GM18498 (cell line): Measurements from ENCODE around the gene FILIP1.

Source experiments
- ATAC-seq: cut with Tn5 transposase; IDR thresholded peaks from one replicate; pipeline ENCODE4 v1.9.1; 2021; ENCODE audit warnings: mild to moderate bottlenecking, moderate library complexity; ENCODE audit not compliant: unreplicated experiment

The FILIP1 gene

DNA sequence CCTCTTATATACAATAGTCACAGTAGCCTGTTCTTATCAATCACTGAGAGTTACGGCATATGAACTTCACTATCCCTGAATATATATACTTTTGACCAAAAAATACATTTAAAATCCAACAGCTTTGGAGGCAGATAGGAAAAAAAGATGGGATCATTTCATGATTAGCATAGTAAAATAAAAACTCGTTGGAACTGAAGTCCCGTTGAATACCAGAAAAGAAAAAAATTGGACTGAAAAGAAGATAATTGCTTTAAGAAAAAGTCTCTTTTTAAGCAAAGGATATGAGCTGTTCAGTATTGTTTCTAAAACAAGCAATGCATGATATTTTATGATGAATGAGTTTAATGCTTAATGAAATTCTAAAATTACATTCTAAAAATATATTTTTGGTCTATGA lies 4.4 kb upstream of the FILIP1 start:
- ATAC-seq, result no peak

DNA sequence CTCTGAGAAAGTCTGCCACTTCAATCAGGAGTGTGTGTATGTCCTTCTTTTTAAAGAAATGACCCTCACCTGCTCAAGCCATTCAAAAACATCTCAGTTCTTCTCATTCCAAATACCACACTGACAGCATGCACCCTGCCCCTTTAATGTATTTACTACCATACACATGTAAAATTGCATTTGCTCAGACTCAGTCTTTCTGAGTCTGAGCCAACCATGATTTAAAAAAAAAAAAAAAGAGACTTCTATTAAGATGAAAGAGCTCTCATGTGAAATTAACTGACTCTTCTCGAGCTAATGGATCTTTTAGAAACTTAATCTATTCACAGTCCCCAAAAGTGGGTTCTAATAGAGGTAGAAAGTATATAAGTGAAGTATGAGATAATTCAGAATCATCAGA lies 1.4 kb upstream of the FILIP1 start:
- no peak for ATAC-seq

DNA sequence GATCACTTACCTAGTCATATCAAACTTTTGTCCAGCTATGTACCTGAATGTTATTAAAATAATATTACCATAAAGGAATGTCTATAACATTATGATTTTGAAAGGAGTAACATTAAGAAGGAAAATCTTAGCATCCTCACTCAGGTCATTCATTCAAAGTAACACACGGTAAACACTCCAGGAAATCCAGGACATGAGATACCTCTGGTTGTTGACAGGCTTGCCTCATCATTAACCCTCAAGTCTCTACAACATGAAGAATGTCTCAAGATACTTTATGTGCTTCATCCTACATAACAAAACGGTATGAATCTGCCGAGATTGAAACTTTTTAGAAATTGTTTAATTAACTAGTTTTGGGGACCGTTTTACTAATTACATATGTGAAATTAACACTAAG lies 690 bp upstream of the FILIP1 start:
- no peak for ATAC-seq

DNA sequence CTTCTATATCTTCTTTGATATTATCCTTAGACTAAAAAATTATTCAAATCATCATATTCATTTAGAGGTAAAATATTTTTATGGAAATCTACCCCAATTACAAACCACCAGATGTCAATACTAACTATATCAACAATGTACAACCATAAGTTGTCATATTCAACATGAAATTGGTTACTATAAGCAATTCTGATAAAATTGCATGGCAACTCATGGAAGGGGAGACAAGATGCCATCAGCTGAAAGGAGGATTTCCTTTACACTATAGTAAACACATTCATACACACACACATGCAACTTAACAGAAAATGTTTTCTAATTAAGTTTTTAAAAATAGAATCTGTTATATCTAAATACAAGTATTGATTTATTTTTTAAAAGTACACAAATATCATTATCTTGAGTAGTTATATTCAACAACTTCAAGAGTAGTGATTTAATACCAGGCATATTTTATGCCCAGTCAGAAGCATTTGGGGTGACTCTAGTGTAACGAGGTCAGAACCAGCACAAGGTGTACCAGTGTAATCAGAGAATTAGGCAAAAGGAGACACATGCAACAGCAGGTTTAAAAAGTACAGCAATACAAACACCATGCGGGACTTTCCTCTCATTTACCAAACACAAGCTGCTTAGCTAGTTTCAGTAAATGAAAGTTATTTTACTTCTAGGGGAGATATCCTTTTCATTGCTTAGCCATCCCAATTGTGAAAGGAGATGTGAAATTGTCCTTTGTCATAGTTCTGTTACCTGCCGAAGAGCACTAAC lies 1.0 kb downstream of the FILIP1 start:
- peak; percentile 29 for ATAC-seq

DNA sequence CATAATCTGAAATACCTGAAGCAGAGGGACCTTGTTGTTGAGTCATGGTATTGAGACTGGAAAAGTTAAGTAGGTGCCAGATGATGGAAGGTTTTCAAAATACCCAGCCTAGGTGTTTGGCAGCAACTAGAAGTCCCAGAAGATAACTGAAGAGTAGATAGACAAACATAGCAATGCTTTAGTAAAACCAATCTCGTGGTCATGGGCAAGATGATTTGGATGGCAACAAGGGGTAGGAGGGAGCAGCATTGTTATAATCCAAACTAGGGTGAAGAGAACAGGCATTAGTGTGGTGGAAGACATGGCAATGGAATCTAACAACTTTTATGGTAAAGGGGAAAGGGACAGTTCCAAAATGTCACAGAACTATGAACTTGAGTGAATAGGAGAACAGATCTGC lies 2.3 kb downstream of the FILIP1 start:
- no peak for ATAC-seq

DNA sequence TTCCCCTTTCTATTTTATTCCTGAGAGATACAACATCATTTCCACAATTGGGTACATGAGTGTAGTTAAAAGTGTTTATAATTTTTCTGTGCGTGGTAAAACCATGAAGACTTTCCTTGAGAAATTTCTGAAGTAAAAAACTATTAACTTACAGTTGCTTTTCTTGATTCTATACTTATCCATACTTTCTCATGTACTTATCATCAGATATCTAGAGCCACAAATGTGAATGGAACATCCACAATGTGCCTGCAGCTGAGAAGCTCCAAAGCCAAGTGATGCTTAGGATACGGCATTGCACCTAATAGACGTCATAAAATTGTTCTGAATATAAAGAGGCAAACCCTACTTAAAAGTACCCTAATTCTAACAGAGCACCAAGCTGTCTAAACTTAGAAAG lies 2.9 kb downstream of the FILIP1 start:
- ATAC-seq, result no peak

DNA sequence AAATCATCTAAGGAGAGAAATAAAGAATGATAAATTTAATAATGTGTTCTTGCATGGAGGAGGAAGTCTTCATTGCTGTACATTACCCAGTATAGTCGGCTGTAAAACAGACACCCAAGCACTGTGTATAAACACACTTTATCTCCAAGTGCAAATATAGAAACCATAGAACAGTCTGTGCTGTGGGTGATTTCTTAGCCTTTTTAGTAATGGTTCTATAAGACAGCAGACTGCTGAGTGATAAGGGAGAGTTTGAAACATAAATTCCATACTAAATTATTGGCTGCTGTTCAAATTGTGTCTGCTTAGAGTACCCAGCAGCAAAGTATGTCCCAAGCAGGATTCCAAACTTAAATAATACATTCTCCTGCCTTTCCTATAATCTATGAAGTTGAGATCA lies 4.6 kb downstream of the FILIP1 start:
- no peak for ATAC-seq

DNA sequence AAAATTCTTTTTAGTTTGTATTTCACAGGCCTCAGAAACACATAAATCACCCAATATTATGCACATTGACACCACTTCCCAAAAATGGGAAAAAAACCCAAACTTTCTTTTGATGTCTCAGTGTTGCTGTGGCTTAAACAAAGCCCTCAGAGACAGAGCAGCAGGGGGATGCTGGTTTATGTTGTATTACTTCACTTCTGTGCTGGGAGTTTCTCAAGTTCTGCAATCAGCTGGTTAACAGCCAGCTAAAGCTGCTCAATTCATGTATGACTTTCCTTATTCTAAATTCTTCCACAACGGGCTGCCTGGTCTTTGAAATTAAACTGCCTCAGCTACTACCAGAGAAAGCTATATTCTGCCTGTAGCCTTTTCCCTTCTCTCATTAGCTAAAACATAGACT lies 5.6 kb downstream of the FILIP1 start:
- ATAC-seq, result no peak

DNA sequence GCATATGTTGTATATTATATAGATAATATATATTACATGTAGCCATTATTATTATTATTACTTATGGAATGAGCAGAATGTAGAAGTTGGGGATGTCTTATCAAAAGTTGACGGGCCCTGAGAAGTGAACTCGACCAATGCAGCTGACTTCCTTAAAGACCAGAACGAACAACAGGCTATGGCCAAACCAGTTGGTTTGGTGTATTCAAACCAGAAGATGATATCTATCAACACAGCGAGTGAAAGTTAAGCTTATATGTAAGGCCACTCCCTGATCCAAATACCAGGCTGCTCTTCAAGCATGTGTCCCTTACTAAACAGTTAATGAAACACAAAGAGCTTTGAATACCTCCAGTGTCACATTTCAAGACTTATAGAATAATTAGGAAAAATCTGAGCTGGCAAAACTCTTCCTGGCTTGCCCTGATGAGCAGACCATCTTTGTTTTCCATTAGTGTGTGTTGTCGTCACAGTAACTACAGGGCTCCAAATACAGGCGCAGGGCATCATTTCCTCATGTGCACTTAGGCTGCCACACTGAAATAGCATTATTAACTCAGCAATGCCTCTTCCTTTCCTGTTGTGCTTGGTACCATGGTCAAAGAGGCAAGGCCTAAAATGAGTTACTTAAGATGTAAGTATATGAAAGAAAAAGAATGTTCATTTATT lies 6.6 kb downstream of the FILIP1 start:
- no peak for ATAC-seq

DNA sequence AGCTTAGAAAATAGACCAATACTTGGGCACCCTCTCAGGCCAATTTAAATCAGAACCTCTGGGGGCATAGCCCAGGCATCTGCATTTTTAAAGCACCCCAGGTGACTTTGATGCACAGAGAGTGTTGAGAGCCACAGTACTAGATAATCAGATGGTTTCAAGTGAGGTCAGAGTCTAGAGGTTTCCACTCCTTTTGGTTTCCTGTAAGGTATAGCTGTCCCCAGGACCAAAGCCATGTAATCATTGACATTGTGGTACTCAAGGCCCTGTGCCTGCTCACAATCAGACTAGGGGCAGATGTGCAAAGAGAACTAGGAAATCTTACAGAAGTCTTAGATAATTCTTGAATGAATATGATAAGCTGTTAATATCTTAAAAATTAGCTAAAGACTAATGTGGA lies 9.1 kb downstream of the FILIP1 start:
- peak; percentile 86 for ATAC-seq

DNA sequence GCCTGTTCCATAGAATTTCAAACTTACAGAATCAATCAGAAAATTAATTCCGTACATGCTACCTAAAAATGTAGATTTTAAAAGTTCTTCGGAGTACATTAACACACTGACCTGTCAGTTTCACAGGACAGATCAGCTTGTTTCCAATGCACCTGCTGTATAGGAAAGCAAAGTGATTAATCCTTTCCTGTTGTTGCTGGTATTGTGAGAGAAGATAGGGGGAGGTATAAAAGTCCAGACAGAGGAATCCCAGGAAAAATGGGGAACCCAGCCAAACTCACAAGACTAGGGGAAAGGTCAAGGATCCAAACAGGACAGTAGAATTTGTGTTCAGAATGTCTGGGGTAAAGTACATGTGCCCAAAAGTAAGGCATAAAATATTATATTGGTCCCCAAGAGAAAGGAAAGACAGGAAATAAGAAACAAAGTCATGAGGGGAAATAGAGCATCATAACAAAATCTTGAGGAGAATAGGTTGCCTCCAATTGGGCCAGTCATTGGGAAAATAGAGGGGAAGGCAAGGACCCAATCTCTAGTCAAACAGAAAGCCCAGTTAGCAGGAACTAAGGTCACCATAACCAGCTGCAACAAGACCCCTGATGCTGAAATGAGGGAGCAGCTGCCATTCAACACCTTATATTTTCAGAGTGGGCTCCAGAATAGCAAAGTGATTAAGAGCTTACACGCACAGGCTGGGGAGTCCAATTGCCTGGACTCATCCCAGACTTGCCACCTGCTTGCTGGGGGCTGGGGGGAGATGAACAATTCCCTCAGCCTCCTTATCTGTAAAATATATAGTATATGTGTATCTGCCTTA lies 10.3 kb downstream of the FILIP1 start:
- no peak for ATAC-seq

DNA sequence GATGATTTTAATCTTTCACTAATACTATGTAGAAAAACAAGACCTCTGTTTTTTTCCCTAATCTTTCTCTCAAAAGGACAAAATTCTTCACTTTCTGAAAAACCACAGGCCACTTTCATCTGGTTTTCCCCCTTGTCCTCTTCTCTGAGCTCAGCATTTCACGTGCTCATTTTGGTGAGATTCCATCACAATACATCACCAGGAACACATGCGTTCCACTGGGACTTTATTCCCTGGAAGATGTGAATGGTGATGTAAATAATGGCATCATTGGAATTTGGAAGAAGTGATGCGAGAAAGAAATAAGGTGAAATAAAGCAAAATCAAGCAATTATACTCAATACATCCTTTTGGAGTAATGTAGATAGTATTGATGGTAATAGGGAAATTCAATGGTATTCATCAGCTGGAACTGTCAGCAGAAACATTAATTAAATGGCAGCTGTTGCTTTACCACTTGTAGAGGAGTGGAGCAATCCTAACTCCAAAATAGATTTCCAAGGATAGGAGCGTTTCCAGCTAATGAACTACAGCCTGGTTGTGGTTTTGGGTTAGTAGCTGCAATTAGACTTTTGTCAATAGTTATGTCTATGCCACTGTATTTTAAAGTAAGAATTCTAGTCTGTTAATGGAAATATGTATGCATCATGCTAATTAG lies 11.5 kb downstream of the FILIP1 start:
- no peak for ATAC-seq

DNA sequence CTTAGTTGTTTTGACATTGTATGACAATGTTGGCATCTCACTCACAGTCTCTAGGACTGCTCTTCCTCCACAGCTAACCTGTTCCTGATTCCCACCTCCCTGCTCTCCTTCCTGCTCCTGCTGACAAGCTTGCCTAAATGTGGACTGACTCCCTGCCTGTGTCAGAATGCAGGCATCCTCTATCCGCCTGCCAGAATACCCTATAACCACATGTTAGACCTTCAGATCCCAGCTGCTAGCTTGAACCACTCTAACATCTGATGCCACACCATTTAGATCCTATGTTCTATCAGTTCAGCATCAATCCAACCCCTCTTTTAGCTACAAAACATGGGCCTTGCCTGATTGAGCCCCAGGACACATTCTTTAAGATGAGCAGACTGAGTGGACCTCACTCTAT lies 12.2 kb downstream of the FILIP1 start:
- ATAC-seq, result no peak

DNA sequence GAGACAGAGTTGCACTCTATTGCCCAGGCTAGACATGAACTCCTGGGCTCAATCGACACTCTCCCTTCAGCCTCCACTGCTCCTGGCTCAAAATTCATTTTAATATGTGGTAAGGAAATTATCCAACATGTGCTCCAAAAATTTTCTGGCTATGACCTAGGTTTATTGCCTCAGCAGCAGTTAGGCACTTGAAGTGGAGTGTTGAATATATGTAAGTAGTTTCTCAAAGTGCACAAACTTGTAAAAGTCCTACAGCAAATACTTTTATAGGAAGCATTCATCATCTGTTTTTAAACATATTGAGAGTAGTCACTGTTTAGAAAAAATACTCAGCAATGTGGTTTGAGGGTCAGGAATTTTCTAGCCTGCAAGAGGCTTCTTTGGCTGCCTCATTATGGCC lies 13.2 kb downstream of the FILIP1 start:
- no peak for ATAC-seq

DNA sequence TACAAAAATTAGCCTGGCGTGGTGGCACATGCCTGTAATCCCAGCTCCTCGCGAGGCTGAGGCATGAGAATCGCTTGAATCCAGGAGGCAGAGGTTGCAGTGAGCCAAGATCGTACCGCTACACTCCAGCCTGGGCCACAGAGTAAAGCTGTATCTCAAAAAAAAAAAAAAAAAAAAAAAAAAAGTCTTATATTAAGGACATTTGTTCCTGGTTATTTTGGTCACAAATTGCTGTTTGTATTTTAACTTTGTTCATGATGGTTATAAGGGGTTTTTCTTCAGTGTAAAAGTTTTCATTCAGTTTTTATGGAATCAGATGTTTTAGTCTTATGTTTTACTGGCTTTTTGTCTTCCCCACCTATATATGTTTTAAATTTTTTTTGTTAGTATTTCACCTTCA lies 13.9 kb downstream of the FILIP1 start:
- no peak for ATAC-seq

DNA sequence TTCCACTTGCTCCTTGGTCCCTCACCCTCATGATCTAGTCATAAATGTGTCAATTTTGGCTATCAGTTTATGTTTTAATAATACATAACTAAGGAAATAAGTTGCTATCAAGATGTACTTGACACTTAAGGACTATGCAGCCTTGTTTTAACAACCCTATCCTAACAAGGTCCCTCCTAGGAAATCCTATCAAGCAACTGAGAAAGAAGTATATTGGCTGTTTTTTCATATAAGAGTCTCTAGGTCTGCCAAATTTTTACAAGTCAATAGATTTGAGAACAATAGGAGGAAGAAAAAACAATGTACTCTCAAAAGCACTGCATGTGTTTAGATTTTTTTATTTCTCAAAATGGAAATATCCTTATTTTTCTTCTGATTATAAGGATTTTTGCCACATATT lies 14.7 kb downstream of the FILIP1 start:
- ATAC-seq, result no peak

DNA sequence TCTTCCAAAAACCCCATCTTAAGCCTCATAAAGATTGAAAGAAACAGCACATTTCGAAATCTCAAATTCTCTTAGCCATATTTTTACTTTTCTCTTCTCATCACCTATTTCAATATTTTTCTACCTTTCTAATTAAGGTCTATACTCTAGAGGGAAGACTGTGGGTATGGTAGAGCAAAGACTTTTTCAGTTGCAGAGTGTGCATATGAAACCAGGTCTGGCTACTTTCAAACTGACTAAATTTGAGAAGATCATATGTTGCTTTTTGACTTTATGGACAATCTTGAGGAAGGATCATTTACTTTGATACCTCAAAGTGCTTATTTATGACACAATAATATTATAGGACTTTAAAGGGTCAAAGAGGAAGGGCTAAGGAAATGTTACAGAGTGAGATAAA lies 20.7 kb downstream of the FILIP1 start:
- peak; percentile 83 for ATAC-seq

DNA sequence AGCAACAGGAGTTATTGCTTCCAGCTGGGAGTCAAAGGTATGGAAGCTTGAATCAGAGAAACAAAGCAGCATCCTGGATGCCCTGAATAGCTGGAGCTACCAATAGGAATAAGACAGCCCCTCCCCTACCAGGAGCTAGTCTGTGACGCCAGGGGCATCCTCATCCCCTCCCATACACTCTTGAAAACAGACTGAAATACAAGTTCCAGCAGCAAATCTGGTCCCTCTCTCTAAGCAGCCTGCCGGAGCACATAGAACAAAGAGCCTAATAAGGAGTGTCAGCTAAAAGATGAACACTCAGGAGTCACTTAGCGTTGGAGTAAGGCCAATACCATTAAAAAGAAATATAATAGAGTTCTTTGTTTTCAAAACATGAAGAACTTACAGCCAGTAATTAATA lies 25.6 kb downstream of the FILIP1 start:
- ATAC-seq, result no peak

DNA sequence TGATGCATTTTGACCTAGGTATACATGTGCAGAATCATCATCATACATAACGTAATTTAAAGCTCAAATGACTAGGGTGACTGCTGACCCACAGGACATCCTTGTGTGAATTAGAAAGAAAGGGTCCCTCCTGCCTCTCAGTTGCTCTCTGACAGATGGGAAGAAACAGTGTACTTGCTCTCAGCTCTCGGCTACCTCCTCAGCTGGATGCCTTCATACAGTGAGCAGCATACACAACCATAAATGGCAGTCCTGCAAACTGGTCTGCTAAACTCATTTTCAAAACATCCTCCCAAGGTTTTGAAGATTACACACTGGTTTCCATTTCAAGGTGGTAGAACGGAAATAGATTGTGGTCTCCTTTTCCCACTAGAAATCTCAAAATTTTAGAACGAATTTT lies 26.3 kb downstream of the FILIP1 start:
- no peak for ATAC-seq

DNA sequence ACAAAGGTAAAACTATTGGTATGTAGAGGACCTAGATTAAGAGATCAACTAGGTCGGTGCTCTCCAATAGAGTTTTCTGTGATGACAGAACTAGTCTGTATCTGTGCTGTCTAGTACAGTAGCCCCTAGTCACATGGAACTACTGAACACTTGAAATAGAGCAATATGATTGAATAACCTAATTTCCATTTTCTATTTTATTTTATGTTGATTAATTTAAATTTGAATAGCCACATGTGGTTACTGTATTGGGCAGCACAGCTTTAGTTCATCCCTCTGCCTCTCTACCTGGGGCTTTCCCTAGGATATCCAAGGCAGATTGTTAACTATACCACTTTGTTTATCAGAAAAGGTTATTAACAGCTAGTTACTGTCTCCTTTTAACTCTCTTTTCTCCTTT lies 27.0 kb downstream of the FILIP1 start:
- ATAC-seq, result no peak

DNA sequence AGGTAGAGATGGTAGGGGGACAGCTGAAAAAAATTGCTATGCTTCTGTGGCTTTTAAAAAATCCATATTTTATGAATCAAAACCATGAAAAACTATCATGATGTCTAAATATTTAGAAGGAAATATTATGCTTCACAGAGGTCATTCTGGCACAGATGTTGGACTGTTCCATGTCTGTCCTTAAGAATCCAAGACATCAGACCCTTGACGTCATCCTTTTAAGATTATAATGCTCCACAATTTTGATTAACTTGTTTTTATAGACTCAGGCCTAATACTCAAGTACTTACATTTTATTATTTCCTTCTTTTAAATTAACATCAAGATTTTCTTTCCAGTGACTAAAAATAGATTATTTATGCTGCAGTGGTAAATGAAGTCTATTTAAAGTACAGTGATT lies 29.7 kb downstream of the FILIP1 start:
- ATAC-seq, result no peak
